Lung (tissue), 12 donors: ENCODE results near the gene MDH1. TPM values are rescaled to one million over a fixed set of nuclear protein-coding genes. Genes with fewer than 3 reads are reported as not detected.

ENCODE experiments used
- ATAC-seq: fragments of 200-7000 bp; cut with Tn5 transposase; one replicate; pipeline ENCODE4 v1.9.1; 2020; ENCODE audit warnings: moderate number of reproducible peaks; ENCODE audit not compliant: insufficient read depth, low FRiP score
- DNase-seq, 3 donors: peaks; one replicate each; pipeline ENCODE4 v3.0.0-alpha.2; 2013 to 2017
- H3K27ac ChIP-seq, 2 donors: one replicate each; pipeline ENCODE4 v1.5.1; 2013; ENCODE audit warnings: mild to moderate bottlenecking in 2 of 2, moderate library complexity in 2 of 2, control low read depth in 1 of 2, inconsistent platforms in 1 of 2, low read depth in 1 of 2, low read length in 1 of 2
- H3K27me3 ChIP-seq, 3 donors: one replicate each; pipeline ENCODE4 v1.5.1; 2013; ENCODE audit warnings: low read length in 2 of 3; ENCODE audit not compliant: control insufficient read depth in 3 of 3, insufficient read depth in 3 of 3
- H3K36me3 ChIP-seq, 4 donors: one replicate each; pipeline ENCODE4 v1.5.1; 2013; ENCODE audit warnings: low read length in 4 of 4, mild to moderate bottlenecking in 1 of 4, moderate library complexity in 1 of 4; ENCODE audit not compliant: control insufficient read depth in 4 of 4, insufficient read depth in 4 of 4
- H3K4me1 ChIP-seq, 5 donors: one replicate each; pipeline ENCODE4 v1.5.1; 2013; ENCODE audit warnings: low read length in 5 of 5, mild to moderate bottlenecking in 2 of 5, moderate library complexity in 1 of 5; ENCODE audit not compliant: control insufficient read depth in 5 of 5, insufficient read depth in 5 of 5
- H3K4me3 ChIP-seq: one replicate; pipeline ENCODE4 v1.5.1; 2013; ENCODE audit warnings: mild to moderate bottlenecking, control low read depth, moderate library complexity
- H3K9ac ChIP-seq, 2 donors: one replicate each; pipeline ENCODE4 v1.5.1; 2013; ENCODE audit warnings: low read length in 2 of 2, control low read depth in 1 of 2; ENCODE audit not compliant: insufficient read depth in 1 of 2
- H3K9me3 ChIP-seq, 4 donors: one replicate each; pipeline ENCODE4 v1.5.1; 2013; ENCODE audit warnings: low read length in 3 of 4, mild to moderate bottlenecking in 1 of 4, moderate library complexity in 1 of 4; ENCODE audit not compliant: control insufficient read depth in 4 of 4, insufficient read depth in 3 of 4
- WGBS, 2 donors: extraction: QIAGEN DNeasy Blood & Tissue Kit; methylation state at CpG; one replicate each; pipeline ENCODE4 v1.1.7; 2013; 5-methylcytosine and 5-hydroxymethylcytosine counted together
- polyA plus RNA-seq, 2 donors: library from polyadenylated mRNA; stranded (reverse); fragments of 200-250 nt; gene quantifications; one replicate each; pipeline ENCODE4 v1.2.1, GENCODE V29; 2013
- total RNA-seq, 2 donors: library from RNA; depleted of rRNA in 1 of 2; stranded (reverse); fragments of >200 nt in 1 of 2; gene quantifications; one replicate each; pipeline ENCODE4 v1.2.1, GENCODE V29; 2014 to 2021
- TF ChIP-seq, protein P1 (sequence below): IDR thresholded peaks from 2 replicates; pipeline ENCODE4 v1.5.1; 2012; ENCODE audit warnings: mild to moderate bottlenecking; ENCODE audit errors: control extremely low read depth, extremely low read depth
- donor health status: control.
- donor health status: control.
- donor health status: Bipolar disorder and iron deficiency.
- donor health status: healthy.
- donor health status: DM: yes; HTN: yes; CAD: no.

Gene MDH1
- total and polyA plus RNA-seq, 4 donors, result 110 to 203 (median 120) TPM

DNA sequence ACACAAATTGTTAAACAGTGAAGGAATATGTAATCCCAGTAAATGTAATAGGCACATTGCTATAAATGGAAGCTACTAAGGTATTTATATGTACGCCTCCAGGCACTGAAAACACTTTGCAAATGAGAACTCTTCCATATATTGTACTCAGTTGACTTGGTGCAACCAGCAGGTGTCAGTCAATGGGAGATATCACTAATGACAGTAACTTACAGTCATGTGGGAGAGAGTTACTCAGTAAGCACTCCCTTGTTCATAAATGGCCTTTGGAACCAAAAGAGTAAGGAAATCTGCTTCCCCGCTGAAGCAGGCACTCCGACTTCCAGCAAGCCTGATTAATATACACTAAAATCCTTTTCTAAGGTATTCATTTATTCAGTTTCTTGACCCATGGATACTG is 5.9 kb downstream of the MDH1 start:
- H3K27ac ChIP-seq, result no peak overlapping the region
- no peaks in the 10 kb centered on the region for H3K9me3 ChIP-seq
- DNase-seq, result no peak
- H3K4me3 ChIP-seq, result no peak overlapping the region
- no peaks in the 10 kb centered on the region for H3K27me3 ChIP-seq
- no peak for ATAC-seq
- TF ChIP-seq, protein P1, sequence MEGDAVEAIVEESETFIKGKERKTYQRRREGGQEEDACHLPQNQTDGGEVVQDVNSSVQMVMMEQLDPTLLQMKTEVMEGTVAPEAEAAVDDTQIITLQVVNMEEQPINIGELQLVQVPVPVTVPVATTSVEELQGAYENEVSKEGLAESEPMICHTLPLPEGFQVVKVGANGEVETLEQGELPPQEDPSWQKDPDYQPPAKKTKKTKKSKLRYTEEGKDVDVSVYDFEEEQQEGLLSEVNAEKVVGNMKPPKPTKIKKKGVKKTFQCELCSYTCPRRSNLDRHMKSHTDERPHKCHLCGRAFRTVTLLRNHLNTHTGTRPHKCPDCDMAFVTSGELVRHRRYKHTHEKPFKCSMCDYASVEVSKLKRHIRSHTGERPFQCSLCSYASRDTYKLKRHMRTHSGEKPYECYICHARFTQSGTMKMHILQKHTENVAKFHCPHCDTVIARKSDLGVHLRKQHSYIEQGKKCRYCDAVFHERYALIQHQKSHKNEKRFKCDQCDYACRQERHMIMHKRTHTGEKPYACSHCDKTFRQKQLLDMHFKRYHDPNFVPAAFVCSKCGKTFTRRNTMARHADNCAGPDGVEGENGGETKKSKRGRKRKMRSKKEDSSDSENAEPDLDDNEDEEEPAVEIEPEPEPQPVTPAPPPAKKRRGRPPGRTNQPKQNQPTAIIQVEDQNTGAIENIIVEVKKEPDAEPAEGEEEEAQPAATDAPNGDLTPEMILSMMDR, result no peak
- no peak overlapping the region for H3K9ac ChIP-seq
- H3K4me1 ChIP-seq, result peaks cover 0 to 17% (median 4%) of the 10 kb centered on the region in 5 donors
- 97 to 99% methylated on average over 3 of the region's 3 CpGs for WGBS, 2 donors
- peaks cover 4 to 37% (median 12%) of the 10 kb centered on the region in 4 donors for H3K36me3 ChIP-seq

DNA sequence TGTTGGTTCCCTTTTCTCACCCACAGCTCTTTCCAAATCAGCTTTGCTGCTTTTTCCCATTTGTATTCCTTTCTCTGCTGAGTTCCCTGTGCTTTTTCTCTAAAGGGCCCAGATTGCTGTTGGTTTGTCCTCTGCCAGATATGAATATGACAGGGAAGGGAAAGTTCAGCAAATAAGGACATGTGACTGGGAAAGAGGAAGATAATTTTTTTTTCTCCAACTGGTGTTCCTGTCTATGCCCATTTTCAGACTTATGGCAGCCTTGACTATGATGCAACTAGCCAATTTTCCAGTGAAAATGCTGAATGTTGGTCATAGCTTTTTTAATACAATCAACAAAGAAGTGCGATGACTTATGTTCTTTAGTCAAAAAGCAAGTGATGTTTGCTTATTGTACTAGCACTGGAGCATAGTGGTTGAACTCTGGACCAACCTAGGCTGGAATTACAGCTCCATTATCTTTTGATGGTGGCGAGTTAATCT is 7.7 kb downstream of the MDH1 start:
- Histone ChIP-seq H3K27ac (no peak overlapping the region), H3K9me3 (no peaks in the 10 kb centered on the region), H3K27me3 (no peaks in the 10 kb centered on the region), H3K9ac (no peak overlapping the region), H3K4me3 (no peak overlapping the region), H3K4me1 (peaks cover 0 to 16% (median 0%) of the 10 kb centered on the region in 5 donors), H3K36me3 (peaks cover 6 to 43% (median 15%) of the 10 kb centered on the region in 4 donors)
- WGBS, 2 donors, result 91 to 96% methylated on average over 2 of the region's 2 CpGs
- DNase-seq, result no peak
- ATAC-seq, result no peak
- TF ChIP-seq, protein P1, result no peak

DNA sequence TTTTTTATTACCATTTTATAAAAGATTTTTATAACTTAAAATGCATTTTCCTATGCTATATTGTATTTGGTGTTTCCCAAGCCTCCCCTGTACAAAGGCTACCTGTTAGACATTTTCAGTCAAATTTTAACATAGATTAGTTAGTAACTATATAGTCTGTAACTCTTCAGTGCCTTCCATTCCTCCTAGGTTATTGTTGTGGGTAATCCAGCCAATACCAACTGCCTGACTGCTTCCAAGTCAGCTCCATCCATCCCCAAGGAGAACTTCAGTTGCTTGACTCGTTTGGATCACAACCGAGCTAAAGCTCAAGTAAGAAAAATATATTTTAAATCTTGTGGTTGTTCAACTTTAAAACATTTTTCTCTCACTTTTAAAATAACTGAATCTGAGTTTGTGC is 10.2 kb downstream of the MDH1 start:
- DNase-seq (no peak), ATAC-seq (no peak)
- 95 to 96% methylated on average over 2 of the region's 2 CpGs for WGBS, 2 donors
- Histone ChIP-seq H3K4me1 (peaks cover 0 to 12% (median 0%) of the 10 kb centered on the region in 5 donors), H3K9me3 (no peaks in the 10 kb centered on the region), H3K27ac (no peak overlapping the region), H3K36me3 (peaks cover 4 to 53% (median 19%) of the 10 kb centered on the region in 4 donors), H3K9ac (no peak overlapping the region), H3K4me3 (no peak overlapping the region), H3K27me3 (no peaks in the 10 kb centered on the region)
- TF ChIP-seq, protein P1, result no peak

DNA sequence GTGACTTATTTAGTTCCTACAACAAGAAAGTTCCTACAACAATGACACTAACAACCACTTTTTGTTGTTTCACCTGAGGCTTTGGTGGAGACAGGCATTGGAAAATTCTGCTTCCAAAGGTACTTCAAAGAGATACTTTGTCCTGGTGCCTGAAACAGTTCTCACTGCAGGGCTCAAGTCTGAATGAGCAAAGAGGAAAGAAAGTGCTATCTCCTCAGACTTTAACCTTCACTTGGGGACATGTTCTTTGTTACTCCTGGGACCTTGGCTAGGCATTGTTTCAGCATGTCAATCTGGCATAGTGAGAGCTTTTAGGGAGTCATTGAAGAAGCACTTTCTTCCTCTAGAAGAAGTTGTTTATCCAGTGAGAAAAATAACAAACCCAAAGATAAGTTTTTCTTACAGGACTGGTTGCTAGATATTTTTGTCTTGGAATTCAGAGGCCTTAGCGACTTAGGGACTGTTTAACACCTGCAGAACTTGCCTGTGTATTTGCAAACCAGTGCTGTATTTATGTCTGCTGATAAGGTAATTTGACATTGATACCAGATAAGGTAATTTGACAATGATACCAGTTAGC is 12.2 kb downstream of the MDH1 start:
- H3K36me3 ChIP-seq, result peaks cover 9 to 52% (median 23%) of the 10 kb centered on the region in 4 donors

More for the DNA sequence above, 12.2 kb downstream of the MDH1 start:
- DNase-seq (no peak), ATAC-seq (no peak)
- H3K9ac ChIP-seq, result no peak overlapping the region
- H3K9me3 ChIP-seq, result no peaks in the 10 kb centered on the region
- H3K27ac ChIP-seq, result no peak overlapping the region
- H3K4me1 ChIP-seq, result peaks cover 0 to 8% (median 0%) of the 10 kb centered on the region in 5 donors
- TF ChIP-seq, protein P1, result no peak
- H3K27me3 ChIP-seq, result no peaks in the 10 kb centered on the region
- H3K4me3 ChIP-seq, result no peak overlapping the region
- 88 to 90% methylated on average over 1 of the region's 1 CpG for WGBS, 2 donors
